BLaER1 treated with 17β-estradiol and CSF1 and Interleukin-3, amounts not matched to agents 10 nM and 100 nM (cell line): ENCODE data around the gene VPS37B.
A peak's percentile ranks its signal among the peaks of the same experiment; 100 is the strongest.

ENCODE experiments used
- H3K27ac ChIP-seq, 11 experiments: shearing (Covaris generic); formaldehyde crosslinking; 2 replicates each; pipeline ENCODE4 v1.8.1; 2022
- H3K27me3 ChIP-seq, 11 experiments: shearing (Covaris generic); formaldehyde crosslinking; 2 replicates each; pipeline ENCODE4 v1.8.1; 2022
- H3K36me3 ChIP-seq, 11 experiments: shearing (Covaris generic); formaldehyde crosslinking; 2 replicates each; pipeline ENCODE4 v1.8.1; 2022
- H3K4me1 ChIP-seq, 10 experiments: shearing (Covaris generic); formaldehyde crosslinking; 2 replicates each; pipeline ENCODE4 v1.8.1; 2022
- H3K4me2 ChIP-seq, 11 experiments: shearing (Covaris generic); formaldehyde crosslinking; 2 replicates each; pipeline ENCODE4 v1.8.1; 2022
- H3K4me3 ChIP-seq, 10 experiments: shearing (Covaris generic); formaldehyde crosslinking; 2 replicates each; pipeline ENCODE4 v1.8.1; 2022
- H3K9ac ChIP-seq, 11 experiments: shearing (Covaris generic); formaldehyde crosslinking; 2 replicates each; pipeline ENCODE4 v1.8.1; 2022
- H3K9me3 ChIP-seq, 11 experiments: shearing (Covaris generic); formaldehyde crosslinking; replicated peaks in 1 of 11; 2 replicates each; pipeline ENCODE4 v1.8.1; 2022
- H4K20me1 ChIP-seq, 11 experiments: shearing (Covaris generic); formaldehyde crosslinking; 2 replicates each; pipeline ENCODE4 v1.8.1; 2022
- Cebpa-rat ChIP-seq, 11 experiments: shearing (Covaris generic); IDR thresholded peaks; 2 replicates each; pipeline ENCODE4 v1.8.1; 2022

The VPS37B gene

GRCh38 chr12:122873540-122873939 lies 22.4 kb downstream of the VPS37B start:
- H3K36me3 ChIP-seq, result peaks cover 20 to 35% (median 28%) of the 10 kb centered on the region in 11 experiments; a peak in 21 of 22 replicates
- H3K4me3 ChIP-seq, result peak overlapping the region in 6 of 10 experiments; percentile 58 to 67 (median 65); a peak in 9 of 20 replicates
- H3K9me3 ChIP-seq, result no peaks in the 10 kb centered on the region
- peaks cover 27 to 100% (median 69%) of the 10 kb centered on the region in 11 experiments; a peak in 20 of 22 replicates for H4K20me1 ChIP-seq
- H3K4me2 ChIP-seq, result peak overlapping the region; percentile 92 to 99 (median 96)
- H3K4me1 ChIP-seq, result peaks cover 92 to 98% (median 97%) of the 10 kb centered on the region in 10 experiments
- H3K9ac ChIP-seq, result peak overlapping the region in 10 of 11 experiments; percentile 76 to 92 (median 89); a peak in 17 of 22 replicates
- H3K27ac ChIP-seq, result peak overlapping the region in 9 of 11 experiments; percentile 85 to 97 (median 94); a peak in 16 of 22 replicates
- peaks cover 0 to 11% (median 0%) of the 10 kb centered on the region in 11 experiments; a peak in 3 of 22 replicates for H3K27me3 ChIP-seq
- TF ChIP-seq Cebpa-rat (IDR thresholded peaks at IDR 0.05), result no peak

- H3K4me2 ChIP-seq, result peak overlapping the region; percentile 92 to 99 (median 96)
- peaks cover 0 to 11% (median 0%) of the 10 kb centered on the region in 11 experiments; a peak in 3 of 22 replicates for H3K27me3 ChIP-seq
- H3K4me1 ChIP-seq, result peaks cover 92 to 98% (median 97%) of the 10 kb centered on the region in 10 experiments
These were observed 23.0 kb downstream of the VPS37B start for GRCh38 chr12:122872815-122873361.

GRCh38 chr12:122871851-122872780 lies 23.8 kb downstream of the VPS37B start:
- Histone ChIP-seq H3K4me2 (peak overlapping the region; percentile 92 to 99 (median 96)), H3K9me3 (no peaks in the 10 kb centered on the region), H3K36me3 (peaks cover 26 to 33% (median 29%) of the 10 kb centered on the region in 11 experiments; a peak in 21 of 22 replicates), H3K27me3 (peaks cover 0 to 8% (median 0%) of the 10 kb centered on the region in 11 experiments; a peak in 2 of 22 replicates), H3K27ac (peak overlapping the region; percentile 69 to 97 (median 90); a peak in 21 of 22 replicates), H3K4me1 (peaks cover 92 to 98% (median 97%) of the 10 kb centered on the region in 10 experiments), H3K9ac (peak overlapping the region; percentile 76 to 92 (median 89)), H4K20me1 (peaks cover 23 to 99% (median 69%) of the 10 kb centered on the region in 11 experiments; a peak in 20 of 22 replicates), H3K4me3 (peak overlapping the region; percentile 47 to 67 (median 64))
- no peak for TF ChIP-seq Cebpa-rat (IDR thresholded peaks at IDR 0.05)

More at GRCh38 chr12:122872815-122873361, 23.0 kb downstream of the VPS37B start:
- peak overlapping the region; percentile 47 to 67 (median 64); a peak in 18 of 20 replicates for H3K4me3 ChIP-seq
- H3K9ac ChIP-seq, result peak overlapping the region; percentile 76 to 92 (median 89)
- H3K36me3 ChIP-seq, result peaks cover 26 to 37% (median 32%) of the 10 kb centered on the region in 11 experiments; a peak in 21 of 22 replicates
- H3K9me3 ChIP-seq, result no peaks in the 10 kb centered on the region
- peak overlapping the region; percentile 41 to 97 (median 90); a peak in 21 of 22 replicates for H3K27ac ChIP-seq
- peaks cover 27 to 100% (median 69%) of the 10 kb centered on the region in 11 experiments; a peak in 20 of 22 replicates for H4K20me1 ChIP-seq
- no peak for TF ChIP-seq Cebpa-rat (IDR thresholded peaks at IDR 0.05)

- Histone ChIP-seq H3K36me3 (peaks cover 35 to 44% (median 39%) of the 10 kb centered on the region in 11 experiments; a peak in 21 of 22 replicates), H3K9ac (peak overlapping the region; percentile 76 to 92 (median 89)), H3K4me2 (peak overlapping the region; percentile 92 to 99 (median 96)), H3K27me3 (peaks cover 0 to 11% (median 0%) of the 10 kb centered on the region in 11 experiments; a peak in 2 of 22 replicates), H4K20me1 (peaks cover 23 to 99% (median 69%) of the 10 kb centered on the region in 11 experiments; a peak in 21 of 22 replicates), H3K9me3 (no peaks in the 10 kb centered on the region), H3K4me3 (peak overlapping the region; percentile 47 to 67 (median 64)), H3K27ac (peak overlapping the region; percentile 69 to 97 (median 90); a peak in 21 of 22 replicates), H3K4me1 (peaks cover 92 to 98% (median 97%) of the 10 kb centered on the region in 10 experiments)
- TF ChIP-seq Cebpa-rat (IDR thresholded peaks at IDR 0.05), result no peak
These were observed 24.9 kb downstream of the VPS37B start for GRCh38 chr12:122870867-122871664.

- Histone ChIP-seq H4K20me1 (peaks cover 24 to 99% (median 69%) of the 10 kb centered on the region in 11 experiments; a peak in 21 of 22 replicates), H3K27ac (peak overlapping the region in 9 of 11 experiments; percentile 85 to 97 (median 94); a peak in 19 of 22 replicates), H3K4me3 (peak overlapping the region; percentile 47 to 67 (median 64); a peak in 19 of 20 replicates), H3K36me3 (peaks cover 38 to 51% (median 44%) of the 10 kb centered on the region in 11 experiments; a peak in 21 of 22 replicates), H3K4me1 (peaks cover 92 to 98% (median 97%) of the 10 kb centered on the region in 10 experiments), H3K4me2 (peak overlapping the region; percentile 92 to 99 (median 96)), H3K27me3 (peaks cover 0 to 14% (median 0%) of the 10 kb centered on the region in 11 experiments; a peak in 2 of 22 replicates), H3K9me3 (no peaks in the 10 kb centered on the region), H3K9ac (peak overlapping the region; percentile 76 to 92 (median 89); a peak in 20 of 22 replicates)
- no peak for TF ChIP-seq Cebpa-rat (IDR thresholded peaks at IDR 0.05)
These were observed 25.6 kb downstream of the VPS37B start for GRCh38 chr12:122870163-122870842.

GRCh38 chr12:122869207-122869973 lies 26.5 kb downstream of the VPS37B start:
- H3K36me3 ChIP-seq, result peaks cover 38 to 60% (median 50%) of the 10 kb centered on the region in 11 experiments; a peak in 21 of 22 replicates
- H3K9me3 ChIP-seq, result no peaks in the 10 kb centered on the region
- H3K27me3 ChIP-seq, result peaks cover 0 to 14% (median 0%) of the 10 kb centered on the region in 11 experiments; a peak in 2 of 22 replicates
- no peak for TF ChIP-seq Cebpa-rat (IDR thresholded peaks at IDR 0.05)
- peak overlapping the region in 4 of 11 experiments; percentile 53 to 97 (median 96); a peak in 4 of 22 replicates for H3K27ac ChIP-seq
- peak overlapping the region; percentile 92 to 99 (median 96) for H3K4me2 ChIP-seq
- H3K4me1 ChIP-seq, result peaks cover 89 to 98% (median 95%) of the 10 kb centered on the region in 10 experiments
- peaks cover 30 to 99% (median 69%) of the 10 kb centered on the region in 11 experiments for H4K20me1 ChIP-seq
- peak overlapping the region in 8 of 11 experiments; percentile 18 to 92 (median 90); a peak in 13 of 22 replicates for H3K9ac ChIP-seq
- H3K4me3 ChIP-seq, result peak overlapping the region in 5 of 10 experiments; percentile 63 to 67 (median 65); a peak in 6 of 20 replicates
